ENCODE measurements around the gene TEAD1. TPM values are rescaled to one million over a fixed set of nuclear protein-coding genes. Genes with fewer than 3 reads are reported as not detected.

TEAD1 gene
- total RNA-seq, 2 donors from 2014 or later: 76.4 to 94.4 TPM

- Mint-ChIP-seq H3K27me3 (ENCODE audit: insufficient read depth) (peaks cover 7% of the 10 kb centered on the region), H3K27ac (no peak overlapping the region), H3K36me3 (ENCODE audit: low read depth) (no peaks in the 10 kb centered on the region), H3K9me3 (no peaks in the 10 kb centered on the region), H3K4me3 (no peak overlapping the region), H3K4me1 (peaks cover 4% of the 10 kb centered on the region)
- H3K36me3 ChIP-seq (ENCODE audit: control insufficient read depth, insufficient read depth, low read length): no peaks in the 10 kb centered on the region
- no peak for TF ChIP-seq CTCF (conservative IDR thresholded peaks at IDR 0.05)
- no peak overlapping the region for H3K9ac ChIP-seq (ENCODE audit: extremely low read depth, low read length, poor library complexity, severe bottlenecking)
- H3K9me3 ChIP-seq (ENCODE audit: control insufficient read depth, low read length): no peaks in the 10 kb centered on the region
- no peak for DNase-seq
- no peaks in the 10 kb centered on the region for H3K27me3 ChIP-seq (ENCODE audit: control insufficient read depth, insufficient read depth, low read length, poor library complexity, severe bottlenecking)
- H3K27ac ChIP-seq (ENCODE audit: low read depth, low read length): no peak overlapping the region
- no peak overlapping the region for H3K4me3 ChIP-seq (ENCODE audit: low read length)
- H3K4me1 ChIP-seq (ENCODE audit: control insufficient read depth, insufficient read depth, low read length): peaks cover 3% of the 10 kb centered on the region
- WGBS, 2 experiments (ENCODE audit: insufficient coverage in 1 of 2, insufficient read length in 1 of 2): 87% methylated on average over 2 of the region's 2 CpGs; no CpG with 5 or more reads in 1 of the 2 experiments
These were observed 287.4 kb downstream of the TEAD1 start for GRCh38 chr11:12961615-12962014.

DNA sequence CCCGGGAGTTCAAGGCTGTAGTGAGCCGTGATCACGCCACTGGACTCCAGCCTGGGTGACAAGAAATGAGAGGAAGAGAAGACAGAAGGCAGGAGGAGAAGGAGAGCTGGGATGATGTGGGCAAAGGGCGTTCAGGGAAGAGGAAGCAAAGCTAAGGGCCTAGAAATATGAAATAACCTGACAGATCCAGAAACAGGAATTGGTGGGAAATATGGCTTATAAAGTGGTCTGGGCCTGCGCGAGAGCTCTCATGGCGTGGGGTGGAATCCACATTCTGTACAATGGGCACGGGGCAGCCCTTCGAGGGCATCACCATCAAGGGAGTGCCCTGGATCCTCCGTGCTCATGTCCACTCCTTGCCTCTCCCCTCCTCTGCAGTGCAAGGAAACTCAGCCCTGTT lies 288.1 kb downstream of the TEAD1 start:
- H3K4me3 Mint-ChIP-seq: no peak overlapping the region
- H3K27ac ChIP-seq (ENCODE audit: low read depth, low read length): no peak overlapping the region
- peaks cover 8% of the 10 kb centered on the region for H3K27me3 Mint-ChIP-seq (ENCODE audit: insufficient read depth)
- H3K9ac ChIP-seq (ENCODE audit: extremely low read depth, low read length, poor library complexity, severe bottlenecking): no peak overlapping the region
- TF ChIP-seq CTCF (conservative IDR thresholded peaks at IDR 0.05): no peak
- H3K4me1 ChIP-seq (ENCODE audit: control insufficient read depth, insufficient read depth, low read length): peaks cover 9% of the 10 kb centered on the region
- no peak overlapping the region for H3K4me3 ChIP-seq (ENCODE audit: low read length)
- H3K36me3 ChIP-seq (ENCODE audit: control insufficient read depth, insufficient read depth, low read length): no peaks in the 10 kb centered on the region
- H3K9me3 ChIP-seq (ENCODE audit: control insufficient read depth, low read length): no peaks in the 10 kb centered on the region
- 93 to 100% methylated on average over 10 of the region's 10 CpGs for WGBS, 2 experiments (ENCODE audit: insufficient coverage in 1 of 2, insufficient read length in 1 of 2)
- DNase-seq: no peak
- no peaks in the 10 kb centered on the region for H3K27me3 ChIP-seq (ENCODE audit: control insufficient read depth, insufficient read depth, low read length, poor library complexity, severe bottlenecking)
- no peaks in the 10 kb centered on the region for H3K9me3 Mint-ChIP-seq
- peaks cover 11% of the 10 kb centered on the region for H3K4me1 Mint-ChIP-seq
- H3K27ac Mint-ChIP-seq: no peak overlapping the region
- H3K36me3 Mint-ChIP-seq (ENCODE audit: low read depth): no peaks in the 10 kb centered on the region

DNA sequence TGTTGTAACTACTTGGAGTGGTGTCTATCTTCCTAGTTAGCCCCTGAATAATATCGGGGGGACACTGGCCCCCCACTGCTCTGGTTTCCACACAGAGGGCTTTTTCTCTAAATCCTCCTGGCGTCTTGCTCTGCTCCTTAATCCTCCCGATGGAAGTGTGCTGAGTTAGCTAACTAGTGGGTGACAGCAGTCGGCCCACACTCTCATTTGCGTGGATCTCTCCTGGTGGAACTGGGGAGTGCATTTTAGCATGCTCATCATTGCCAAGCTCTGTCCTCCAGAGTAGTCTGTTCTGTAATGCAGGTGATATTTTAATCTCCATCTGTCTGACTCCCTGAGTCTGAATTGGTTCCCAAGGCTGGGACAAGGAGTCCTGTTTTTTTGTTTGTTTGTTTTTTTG lies 288.8 kb downstream of the TEAD1 start:
- Mint-ChIP-seq H3K9me3 (no peaks in the 10 kb centered on the region), H3K27me3 (ENCODE audit: insufficient read depth) (peaks cover 8% of the 10 kb centered on the region), H3K4me1 (peaks cover 17% of the 10 kb centered on the region), H3K4me3 (no peak overlapping the region), H3K36me3 (ENCODE audit: low read depth) (no peaks in the 10 kb centered on the region), H3K27ac (no peak overlapping the region)
- Histone ChIP-seq H3K4me1 (ENCODE audit: control insufficient read depth, insufficient read depth, low read length) (peaks cover 9% of the 10 kb centered on the region), H3K4me3 (ENCODE audit: low read length) (no peak overlapping the region), H3K27me3 (ENCODE audit: control insufficient read depth, insufficient read depth, low read length, poor library complexity, severe bottlenecking) (no peaks in the 10 kb centered on the region), H3K9ac (ENCODE audit: extremely low read depth, low read length, poor library complexity, severe bottlenecking) (no peak overlapping the region), H3K36me3 (ENCODE audit: control insufficient read depth, insufficient read depth, low read length) (no peaks in the 10 kb centered on the region), H3K27ac (ENCODE audit: low read depth, low read length) (no peak overlapping the region), H3K9me3 (ENCODE audit: control insufficient read depth, low read length) (no peaks in the 10 kb centered on the region)
- no peak for TF ChIP-seq CTCF (conservative IDR thresholded peaks at IDR 0.05)
- WGBS, 2 experiments (ENCODE audit: insufficient coverage in 1 of 2, insufficient read length in 1 of 2): 89 to 92% methylated on average over 5 of the region's 5 CpGs
- DNase-seq: no peak
